ENCODE results near the gene MB21D2.

- no peak for TF ChIP-seq CTCF (conservative IDR thresholded peaks at IDR 0.05; ENCODE audit: low read depth in 2 of 2)
- TF ChIP-seq CREB1 (CRISPR knock-in tag; IDR thresholded peaks at IDR 0.05; ENCODE audit: low read depth) = no peak
- no peak for TF ChIP-seq POLR2AphosphoS5 (IDR thresholded peaks at IDR 0.05; ENCODE audit: low read depth)
- no peak for TF ChIP-seq ZNF331 (CRISPR knock-in tag; IDR thresholded peaks at IDR 0.05; ENCODE audit: low read depth)
- no peak for TF ChIP-seq EZH2 (IDR thresholded peaks at IDR 0.05; ENCODE audit: low read depth, unreplicated experiment)
- TF ChIP-seq EZH2phosphoT487 (IDR thresholded peaks at IDR 0.05; ENCODE audit: unreplicated experiment) = no peak
- no peak for TF ChIP-seq ZNF114 (CRISPR knock-in tag; IDR thresholded peaks at IDR 0.05)
- TF ChIP-seq REST (IDR thresholded peaks at IDR 0.05; ENCODE audit: unreplicated experiment) = no peak
- TF ChIP-seq STAT1 (IDR thresholded peaks at IDR 0.05; ENCODE audit: unreplicated experiment) = no peak
- TF ChIP-seq, protein P1, sequence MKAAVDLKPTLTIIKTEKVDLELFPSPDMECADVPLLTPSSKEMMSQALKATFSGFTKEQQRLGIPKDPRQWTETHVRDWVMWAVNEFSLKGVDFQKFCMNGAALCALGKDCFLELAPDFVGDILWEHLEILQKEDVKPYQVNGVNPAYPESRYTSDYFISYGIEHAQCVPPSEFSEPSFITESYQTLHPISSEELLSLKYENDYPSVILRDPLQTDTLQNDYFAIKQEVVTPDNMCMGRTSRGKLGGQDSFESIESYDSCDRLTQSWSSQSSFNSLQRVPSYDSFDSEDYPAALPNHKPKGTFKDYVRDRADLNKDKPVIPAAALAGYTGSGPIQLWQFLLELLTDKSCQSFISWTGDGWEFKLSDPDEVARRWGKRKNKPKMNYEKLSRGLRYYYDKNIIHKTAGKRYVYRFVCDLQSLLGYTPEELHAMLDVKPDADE (IDR thresholded peaks at IDR 0.05) = no peak
- no peak for TF ChIP-seq JUNB (IDR thresholded peaks at IDR 0.05; ENCODE audit: unreplicated experiment)
- no peak for TF ChIP-seq NANOG (IDR thresholded peaks at IDR 0.05; ENCODE audit: borderline replicate concordance)
- TF ChIP-seq, protein P2, sequence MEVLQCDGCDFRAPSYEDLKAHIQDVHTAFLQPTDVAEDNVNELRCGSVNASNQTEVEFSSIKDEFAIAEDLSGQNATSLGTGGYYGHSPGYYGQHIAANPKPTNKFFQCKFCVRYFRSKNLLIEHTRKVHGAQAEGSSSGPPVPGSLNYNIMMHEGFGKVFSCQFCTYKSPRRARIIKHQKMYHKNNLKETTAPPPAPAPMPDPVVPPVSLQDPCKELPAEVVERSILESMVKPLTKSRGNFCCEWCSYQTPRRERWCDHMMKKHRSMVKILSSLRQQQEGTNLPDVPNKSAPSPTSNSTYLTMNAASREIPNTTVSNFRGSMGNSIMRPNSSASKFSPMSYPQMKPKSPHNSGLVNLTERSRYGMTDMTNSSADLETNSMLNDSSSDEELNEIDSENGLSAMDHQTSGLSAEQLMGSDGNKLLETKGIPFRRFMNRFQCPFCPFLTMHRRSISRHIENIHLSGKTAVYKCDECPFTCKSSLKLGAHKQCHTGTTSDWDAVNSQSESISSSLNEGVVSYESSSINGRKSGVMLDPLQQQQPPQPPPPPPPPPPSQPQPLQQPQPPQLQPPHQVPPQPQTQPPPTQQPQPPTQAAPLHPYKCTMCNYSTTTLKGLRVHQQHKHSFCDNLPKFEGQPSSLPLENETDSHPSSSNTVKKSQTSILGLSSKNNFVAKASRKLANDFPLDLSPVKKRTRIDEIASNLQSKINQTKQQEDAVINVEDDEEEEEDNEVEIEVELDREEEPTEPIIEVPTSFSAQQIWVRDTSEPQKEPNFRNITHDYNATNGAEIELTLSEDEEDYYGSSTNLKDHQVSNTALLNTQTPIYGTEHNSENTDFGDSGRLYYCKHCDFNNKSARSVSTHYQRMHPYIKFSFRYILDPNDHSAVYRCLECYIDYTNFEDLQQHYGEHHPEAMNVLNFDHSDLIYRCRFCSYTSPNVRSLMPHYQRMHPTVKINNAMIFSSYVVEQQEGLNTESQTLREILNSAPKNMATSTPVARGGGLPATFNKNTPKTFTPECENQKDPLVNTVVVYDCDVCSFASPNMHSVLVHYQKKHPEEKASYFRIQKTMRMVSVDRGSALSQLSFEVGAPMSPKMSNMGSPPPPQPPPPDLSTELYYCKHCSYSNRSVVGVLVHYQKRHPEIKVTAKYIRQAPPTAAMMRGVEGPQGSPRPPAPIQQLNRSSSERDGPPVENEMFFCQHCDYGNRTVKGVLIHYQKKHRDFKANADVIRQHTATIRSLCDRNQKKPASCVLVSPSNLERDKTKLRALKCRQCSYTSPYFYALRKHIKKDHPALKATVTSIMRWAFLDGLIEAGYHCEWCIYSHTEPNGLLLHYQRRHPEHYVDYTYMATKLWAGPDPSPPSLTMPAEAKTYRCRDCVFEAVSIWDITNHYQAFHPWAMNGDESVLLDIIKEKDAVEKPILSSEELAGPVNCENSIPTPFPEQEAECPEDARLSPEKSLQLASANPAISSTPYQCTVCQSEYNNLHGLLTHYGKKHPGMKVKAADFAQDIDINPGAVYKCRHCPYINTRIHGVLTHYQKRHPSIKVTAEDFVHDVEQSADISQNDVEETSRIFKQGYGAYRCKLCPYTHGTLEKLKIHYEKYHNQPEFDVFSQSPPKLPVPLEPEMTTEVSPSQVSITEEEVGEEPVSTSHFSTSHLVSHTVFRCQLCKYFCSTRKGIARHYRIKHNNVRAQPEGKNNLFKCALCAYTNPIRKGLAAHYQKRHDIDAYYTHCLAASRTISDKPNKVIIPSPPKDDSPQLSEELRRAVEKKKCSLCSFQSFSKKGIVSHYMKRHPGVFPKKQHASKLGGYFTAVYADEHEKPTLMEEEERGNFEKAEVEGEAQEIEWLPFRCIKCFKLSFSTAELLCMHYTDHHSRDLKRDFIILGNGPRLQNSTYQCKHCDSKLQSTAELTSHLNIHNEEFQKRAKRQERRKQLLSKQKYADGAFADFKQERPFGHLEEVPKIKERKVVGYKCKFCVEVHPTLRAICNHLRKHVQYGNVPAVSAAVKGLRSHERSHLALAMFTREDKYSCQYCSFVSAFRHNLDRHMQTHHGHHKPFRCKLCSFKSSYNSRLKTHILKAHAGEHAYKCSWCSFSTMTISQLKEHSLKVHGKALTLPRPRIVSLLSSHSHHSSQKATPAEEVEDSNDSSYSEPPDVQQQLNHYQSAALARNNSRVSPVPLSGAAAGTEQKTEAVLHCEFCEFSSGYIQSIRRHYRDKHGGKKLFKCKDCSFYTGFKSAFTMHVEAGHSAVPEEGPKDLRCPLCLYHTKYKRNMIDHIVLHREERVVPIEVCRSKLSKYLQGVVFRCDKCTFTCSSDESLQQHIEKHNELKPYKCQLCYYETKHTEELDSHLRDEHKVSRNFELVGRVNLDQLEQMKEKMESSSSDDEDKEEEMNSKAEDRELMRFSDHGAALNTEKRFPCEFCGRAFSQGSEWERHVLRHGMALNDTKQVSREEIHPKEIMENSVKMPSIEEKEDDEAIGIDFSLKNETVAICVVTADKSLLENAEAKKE (CRISPR knock-in tag; IDR thresholded peaks at IDR 0.05) = no peak
Measured at GRCh38 chr3:192920411-192920810, 2.8 kb upstream of the MB21D2 start.

All from GM23338 (cell line).